ENCODE data around the gene ZNF213.
"Not testable (repeated sequence)": the region's sequence is repeated elsewhere in the genome, so short reads cannot be mapped to it uniquely, and the experiment has no call there.

The ZNF213 gene

DNA sequence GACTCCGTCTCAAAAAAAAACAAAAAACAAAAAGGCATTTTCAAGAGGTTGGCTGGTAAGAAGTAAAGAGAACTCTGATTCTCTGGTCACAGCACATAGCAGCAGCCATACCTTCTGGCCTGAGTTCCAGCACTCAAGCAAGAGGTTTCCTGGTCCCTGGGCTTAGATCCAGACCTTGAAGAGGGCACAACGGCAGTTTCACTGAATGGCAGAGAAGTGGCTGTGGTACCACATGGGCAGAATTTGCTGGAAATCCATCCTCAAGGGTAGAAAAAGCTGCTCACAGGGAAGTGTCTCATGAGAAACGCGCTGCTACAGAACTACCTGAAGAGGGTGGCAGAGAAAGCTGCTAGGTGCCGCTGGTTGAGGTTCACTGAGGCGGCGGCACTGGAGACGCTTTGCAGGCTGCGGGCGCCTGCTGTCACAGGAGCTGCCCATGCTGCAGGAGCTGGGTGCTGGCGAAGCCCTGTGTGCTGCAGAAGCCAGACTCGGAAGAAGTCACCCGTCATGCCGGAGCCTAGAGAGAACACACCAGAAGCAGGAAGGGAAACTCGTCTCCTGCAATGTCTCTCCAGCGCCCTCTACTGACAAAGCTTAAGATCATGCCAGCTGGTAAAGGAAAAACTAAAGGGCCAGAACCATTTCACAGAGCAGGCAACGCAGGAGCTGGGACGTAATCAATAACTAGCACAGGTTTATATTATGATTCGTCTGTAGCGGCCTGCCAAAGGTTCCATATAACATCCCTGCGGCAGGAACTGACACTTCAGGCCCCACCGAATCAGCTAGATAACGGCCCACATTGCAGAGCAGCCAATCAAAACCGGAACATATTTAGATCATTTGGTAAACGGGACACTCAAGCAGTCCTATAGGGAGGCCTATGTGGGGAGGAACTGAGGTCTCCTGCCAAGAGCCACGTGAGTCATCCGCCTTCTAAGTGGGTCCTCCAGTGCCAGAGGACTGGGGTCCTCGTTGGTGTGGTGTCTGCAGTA is 5.4 kb upstream of the ZNF213 start:
- peak in 2 of 3 donors; percentile 64 to 84 for DNase-seq (ENCODE audit: low read depth in 3 of 3)

DNA sequence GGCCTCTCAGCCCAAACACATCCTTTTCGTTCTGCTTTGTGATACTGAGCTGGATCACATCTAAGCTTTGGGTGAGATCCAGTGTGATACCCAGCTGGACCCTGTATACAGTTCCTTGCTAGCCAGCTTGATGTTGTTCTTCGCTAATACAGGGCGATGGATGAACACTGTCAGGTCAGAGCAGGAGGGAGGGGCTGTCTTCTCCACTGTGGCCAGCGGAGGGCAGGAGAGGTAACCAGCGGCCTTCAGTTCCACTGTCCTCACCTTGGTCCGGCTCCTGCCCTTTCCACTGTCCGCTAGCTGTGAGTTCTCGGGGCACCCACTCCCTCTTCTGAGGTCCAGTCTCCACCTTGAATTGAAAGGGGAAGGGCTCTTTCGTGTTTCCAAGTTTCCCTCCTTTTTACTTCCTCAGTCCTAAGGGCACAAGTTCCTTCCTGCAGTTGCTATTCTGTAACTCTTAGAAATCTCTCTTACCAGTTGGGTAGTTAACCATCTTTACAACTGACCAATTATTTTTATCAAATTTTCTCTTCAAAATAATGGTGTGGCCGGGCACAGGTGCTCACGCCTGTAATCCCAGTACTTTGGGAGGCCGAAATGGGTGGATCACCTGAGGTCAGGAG is 3.0 kb upstream of the ZNF213 start:
- peak in 1 of 3 donors; percentile 28 for DNase-seq (ENCODE audit: low read depth in 3 of 3)

DNA sequence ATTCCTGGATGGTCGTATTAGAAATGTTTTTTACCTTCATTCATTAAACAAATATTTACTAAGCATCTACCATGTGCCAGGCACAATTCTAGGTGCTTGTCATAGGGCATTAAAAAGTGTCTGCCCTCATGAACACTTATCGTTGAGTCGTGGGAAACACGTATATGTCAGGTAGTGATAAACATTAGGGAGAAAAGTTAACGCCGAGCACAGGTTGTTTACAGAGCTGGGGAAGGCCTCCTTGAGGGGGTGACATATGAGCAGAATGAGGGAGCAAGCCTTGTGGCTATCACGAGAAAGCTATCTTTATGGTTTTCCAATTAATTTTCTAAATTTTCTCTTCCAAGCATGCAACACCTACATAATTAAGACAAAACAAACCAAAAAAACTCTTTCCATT is 985 bp upstream of the ZNF213 start:
- DNase-seq (ENCODE audit: low read depth in 3 of 3) = no peak

DNA sequence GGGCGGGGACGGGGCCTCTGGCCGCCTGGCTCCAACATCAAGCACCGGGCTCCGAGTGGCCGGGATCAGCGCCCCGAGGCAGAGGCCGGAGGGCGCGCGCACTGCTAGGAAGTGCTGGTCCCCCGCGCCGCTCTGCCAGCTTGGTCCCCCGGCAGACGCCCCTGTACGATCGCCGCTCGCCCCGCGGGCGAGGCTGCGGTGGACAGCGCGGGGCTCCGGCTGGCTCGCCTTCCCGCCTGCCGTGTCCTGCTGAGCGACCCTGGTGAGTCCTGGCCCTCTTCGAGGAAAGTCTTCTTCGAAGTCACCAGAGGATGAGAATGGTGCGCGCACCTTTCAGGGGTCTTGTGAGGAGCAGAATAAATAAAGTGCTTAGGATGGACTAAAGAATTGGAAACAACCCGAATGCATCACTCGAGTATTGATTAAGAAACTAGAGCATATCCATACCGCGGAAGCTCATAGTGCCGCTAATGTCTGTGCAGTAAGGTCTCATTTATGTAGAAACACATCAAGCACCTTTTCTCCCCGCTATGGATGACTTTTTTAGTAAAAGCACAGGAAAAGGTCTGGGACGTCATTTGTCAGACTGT is 392 bp downstream of the ZNF213 start:
- no peak for DNase-seq (ENCODE audit: low read depth in 3 of 3)

DNA sequence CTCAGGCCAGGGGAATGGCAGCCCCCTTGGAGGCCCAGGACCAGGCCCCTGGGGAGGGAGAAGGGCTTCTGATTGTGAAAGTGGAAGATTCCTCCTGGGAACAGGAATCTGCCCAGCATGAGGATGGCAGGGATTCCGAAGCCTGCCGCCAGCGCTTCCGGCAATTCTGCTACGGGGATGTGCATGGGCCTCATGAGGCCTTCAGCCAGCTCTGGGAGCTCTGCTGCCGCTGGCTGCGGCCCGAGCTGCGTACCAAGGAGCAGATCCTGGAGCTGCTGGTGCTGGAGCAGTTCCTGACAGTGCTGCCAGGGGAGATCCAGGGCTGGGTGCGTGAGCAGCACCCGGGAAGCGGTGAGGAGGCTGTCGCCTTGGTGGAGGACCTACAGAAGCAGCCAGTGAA is 2.4 kb downstream of the ZNF213 start:
- no peak for DNase-seq (ENCODE audit: low read depth in 3 of 3)

DNA sequence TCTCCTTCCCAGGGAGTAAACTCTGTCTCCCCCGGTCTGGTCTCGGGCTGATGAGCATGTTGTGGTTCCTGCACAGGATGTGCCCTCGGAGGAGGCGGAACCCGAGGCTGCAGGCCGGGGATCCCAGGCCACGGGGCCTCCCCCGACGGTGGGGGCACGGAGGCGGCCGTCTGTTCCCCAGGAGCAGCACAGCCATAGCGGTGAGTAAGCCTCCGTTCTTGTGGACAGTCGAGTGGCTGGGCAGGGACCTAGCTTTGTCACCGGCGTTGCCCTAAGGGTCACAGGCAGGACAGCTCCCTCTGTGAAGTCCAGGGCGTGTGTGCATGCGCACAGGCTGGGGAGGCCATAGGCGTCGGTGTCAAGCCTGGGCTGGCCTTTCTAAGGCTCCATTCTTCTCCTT is 3.5 kb downstream of the ZNF213 start:
- no peak for DNase-seq (ENCODE audit: low read depth in 3 of 3)

DNA sequence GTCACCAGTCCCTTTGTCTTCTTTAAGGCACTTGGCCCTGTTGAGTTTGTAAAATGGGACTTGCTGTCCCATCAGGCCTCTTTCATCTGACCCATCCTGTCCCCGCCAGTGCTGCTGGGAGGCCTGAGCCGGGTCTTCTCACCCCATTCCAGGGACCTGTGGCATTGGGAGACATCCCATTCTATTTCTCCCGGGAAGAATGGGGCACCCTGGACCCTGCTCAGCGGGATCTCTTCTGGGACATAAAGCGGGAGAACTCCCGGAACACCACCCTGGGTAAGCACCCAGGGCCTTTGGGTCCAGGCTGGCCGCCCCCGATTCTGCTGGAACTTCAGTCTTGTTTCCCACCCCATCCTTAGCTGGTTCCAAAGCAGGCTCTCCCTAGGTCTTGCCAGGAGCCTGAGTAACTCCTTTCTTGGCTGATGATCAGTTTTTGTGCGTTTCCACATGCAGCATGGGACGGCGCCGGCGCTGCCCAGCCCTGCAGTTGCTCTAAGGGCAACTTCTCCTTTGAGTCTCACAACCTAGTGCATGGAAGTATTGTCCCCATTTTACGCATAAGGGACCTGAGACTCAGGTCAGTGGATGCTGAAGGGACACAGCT is 4.1 kb downstream of the ZNF213 start:
- no peak for DNase-seq (ENCODE audit: low read depth in 3 of 3)

DNA sequence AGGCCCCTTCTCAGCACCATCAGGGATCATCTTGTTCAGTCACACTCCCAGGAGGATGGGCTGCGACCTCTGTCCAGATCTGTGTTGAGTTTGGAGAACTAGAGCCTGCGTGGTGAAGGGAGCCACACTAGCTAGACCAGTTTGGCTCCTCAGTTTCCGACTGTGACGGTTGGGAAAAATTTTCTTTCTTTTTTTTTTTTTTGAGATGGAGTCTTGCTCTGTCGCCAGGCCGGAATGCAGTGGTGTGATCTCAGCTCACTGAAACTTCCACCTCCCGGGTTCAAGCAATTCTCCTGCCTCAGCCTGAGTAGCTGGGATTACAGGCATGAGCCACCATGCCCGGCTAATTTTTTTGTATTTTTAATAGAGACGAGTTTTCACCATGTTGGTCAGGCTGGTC is 4.7 kb downstream of the ZNF213 start:
- DNase-seq (ENCODE audit: low read depth in 3 of 3) = not testable (repeated sequence)

DNA sequence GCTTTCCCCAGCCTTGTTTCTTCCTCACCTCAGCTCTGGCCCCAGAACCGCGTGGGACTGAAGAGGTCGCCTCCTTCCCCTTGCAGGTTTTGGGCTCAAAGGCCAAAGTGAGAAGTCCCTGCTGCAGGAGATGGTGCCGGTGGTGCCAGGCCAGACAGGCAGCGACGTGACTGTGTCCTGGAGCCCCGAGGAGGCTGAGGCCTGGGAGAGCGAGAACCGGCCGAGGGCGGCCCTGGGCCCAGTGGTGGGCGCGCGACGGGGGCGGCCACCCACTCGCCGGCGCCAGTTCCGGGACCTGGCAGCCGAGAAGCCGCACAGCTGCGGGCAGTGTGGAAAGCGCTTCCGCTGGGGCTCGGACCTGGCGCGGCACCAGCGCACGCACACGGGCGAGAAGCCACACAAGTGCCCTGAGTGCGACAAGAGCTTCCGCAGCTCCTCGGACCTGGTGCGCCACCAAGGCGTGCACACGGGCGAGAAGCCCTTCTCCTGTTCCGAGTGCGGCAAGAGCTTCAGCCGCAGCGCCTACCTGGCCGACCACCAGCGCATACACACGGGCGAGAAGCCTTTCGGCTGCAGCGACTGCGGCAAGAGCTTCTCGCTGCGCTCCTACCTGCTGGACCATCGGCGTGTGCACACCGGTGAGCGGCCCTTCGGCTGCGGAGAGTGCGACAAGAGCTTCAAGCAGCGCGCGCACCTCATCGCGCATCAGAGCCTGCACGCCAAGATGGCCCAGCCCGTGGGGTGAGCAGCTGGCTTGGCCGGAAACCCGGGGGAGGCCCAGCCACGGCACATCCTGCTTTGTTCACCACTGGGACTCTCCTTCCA is 6.0 kb downstream of the ZNF213 start:
- DNase-seq (ENCODE audit: low read depth in 3 of 3) = no peak

DNA sequence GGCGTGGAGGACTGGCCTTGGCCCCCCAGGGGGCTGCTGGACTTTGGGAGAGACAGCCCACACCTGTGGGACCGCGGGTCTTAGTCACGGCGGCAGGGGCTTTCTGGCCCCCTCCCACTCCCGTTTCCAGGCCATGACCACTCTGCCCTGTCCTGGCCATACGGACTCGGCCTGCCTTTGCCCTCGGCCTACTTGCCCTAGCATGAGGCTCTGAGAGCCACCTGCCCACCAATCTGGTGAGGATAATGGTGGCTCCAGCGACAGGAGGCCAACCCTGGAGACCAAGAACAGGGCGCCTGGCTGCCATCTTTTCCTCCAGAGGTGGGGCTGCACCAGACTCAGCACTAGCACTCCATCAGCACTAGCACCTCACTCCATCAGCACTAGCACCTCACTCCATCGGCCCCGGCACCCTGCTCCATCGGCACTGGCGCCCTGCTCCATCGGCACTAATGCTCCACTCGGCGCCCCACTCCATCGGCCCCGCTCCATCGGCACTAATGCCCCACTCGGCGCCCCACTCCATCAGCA is 7.0 kb downstream of the ZNF213 start:
- no peak for DNase-seq (ENCODE audit: low read depth in 3 of 3)

DNA sequence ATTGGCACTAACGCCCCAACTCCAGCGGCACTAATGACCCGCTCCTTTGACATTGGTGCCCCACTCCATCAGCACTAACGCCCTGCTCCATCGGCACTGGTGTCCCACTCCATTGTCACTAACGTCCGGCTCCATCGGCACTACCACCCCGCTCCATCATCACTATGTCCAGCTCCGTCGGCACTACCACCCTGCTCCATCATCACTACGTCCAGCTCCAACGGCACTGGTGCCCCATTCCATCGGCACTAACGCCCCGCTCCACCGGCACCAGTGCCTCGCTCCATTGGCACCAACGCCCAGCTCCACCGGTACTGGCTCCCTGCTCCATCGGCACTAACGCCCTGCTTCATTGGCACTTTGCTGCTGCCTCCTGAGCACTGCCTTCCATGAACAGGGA is 7.5 kb downstream of the ZNF213 start:
- DNase-seq (ENCODE audit: low read depth in 3 of 3) = no peak

DNA sequence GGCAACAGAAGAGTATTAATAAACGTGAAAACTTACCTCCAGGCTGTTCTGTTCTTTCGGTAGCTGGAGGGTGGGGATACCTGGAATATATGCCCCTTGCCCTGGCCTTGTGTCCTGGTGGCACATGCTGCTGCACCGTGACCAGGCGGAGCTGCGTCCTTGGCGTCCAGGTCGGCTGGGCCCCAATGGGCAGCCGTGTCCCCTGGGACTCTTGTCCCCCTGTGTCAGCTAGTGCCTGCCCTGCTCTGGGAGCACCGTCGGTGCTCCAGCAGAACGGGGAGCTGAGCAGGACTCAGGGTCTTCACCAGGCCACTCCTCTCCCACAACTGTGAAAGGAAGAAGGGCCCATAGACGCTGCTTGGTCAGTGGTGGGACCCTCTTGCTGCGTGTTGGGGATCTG is 7.9 kb downstream of the ZNF213 start:
- DNase-seq (ENCODE audit: low read depth in 3 of 3) = no peak

DNA sequence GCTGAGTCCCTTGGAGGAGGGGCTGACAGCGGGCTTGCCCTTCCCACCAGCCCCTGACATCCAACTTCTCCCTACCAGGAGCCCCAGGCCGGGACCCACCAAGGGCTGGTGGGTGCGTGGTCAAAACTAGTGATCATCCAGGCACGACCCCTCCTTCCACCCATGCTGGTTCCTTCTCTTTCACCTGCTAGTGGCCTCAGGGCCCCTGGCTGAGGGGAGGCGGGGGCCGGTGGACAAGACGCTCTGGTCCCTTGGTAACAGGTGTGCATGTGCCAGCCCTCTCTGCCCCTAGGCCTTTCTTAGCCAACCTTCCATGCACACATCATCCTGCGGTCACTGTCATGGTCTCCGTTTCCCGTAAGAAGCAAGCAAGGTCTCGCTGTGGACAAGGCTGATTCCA is 8.4 kb downstream of the ZNF213 start:
- no peak for DNase-seq (ENCODE audit: low read depth in 3 of 3)

DNA sequence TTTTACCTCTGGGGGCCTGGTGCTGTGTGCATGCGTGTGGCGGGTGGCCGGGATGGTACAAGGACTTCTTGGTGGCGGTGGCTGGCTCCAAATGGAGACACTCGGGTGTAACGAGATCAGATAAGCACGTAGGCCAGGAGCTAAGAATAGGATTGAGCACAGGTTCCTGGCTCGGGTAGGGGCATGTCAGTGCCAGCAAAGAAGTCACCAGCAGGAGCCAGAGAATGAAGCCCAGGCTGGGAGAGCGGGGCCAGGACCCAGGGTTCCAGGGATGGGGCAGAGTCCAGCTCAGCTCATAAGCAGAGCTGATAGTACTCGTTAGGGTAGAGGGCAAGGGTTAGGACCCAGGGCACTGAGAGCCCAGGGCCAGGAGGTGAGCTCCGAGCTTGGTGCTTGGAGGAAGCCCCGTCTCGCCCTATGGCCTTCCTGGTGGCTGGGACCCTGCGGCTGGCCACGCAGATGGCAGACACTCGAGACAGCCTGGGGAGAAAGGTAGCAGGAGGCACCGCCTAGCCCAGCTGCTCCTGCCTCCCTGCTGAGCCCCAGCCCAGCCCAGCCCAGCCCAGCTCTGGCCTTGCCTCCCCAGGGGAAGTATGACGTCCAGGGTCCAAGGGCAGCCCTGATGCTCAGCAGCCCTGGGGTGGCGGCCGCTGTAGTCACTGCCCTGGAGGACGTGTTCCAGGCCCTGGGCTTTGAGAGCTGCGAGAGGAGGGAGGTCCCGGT is 8.9 kb downstream of the ZNF213 start:
- no peak for DNase-seq (ENCODE audit: low read depth in 3 of 3)

DNA sequence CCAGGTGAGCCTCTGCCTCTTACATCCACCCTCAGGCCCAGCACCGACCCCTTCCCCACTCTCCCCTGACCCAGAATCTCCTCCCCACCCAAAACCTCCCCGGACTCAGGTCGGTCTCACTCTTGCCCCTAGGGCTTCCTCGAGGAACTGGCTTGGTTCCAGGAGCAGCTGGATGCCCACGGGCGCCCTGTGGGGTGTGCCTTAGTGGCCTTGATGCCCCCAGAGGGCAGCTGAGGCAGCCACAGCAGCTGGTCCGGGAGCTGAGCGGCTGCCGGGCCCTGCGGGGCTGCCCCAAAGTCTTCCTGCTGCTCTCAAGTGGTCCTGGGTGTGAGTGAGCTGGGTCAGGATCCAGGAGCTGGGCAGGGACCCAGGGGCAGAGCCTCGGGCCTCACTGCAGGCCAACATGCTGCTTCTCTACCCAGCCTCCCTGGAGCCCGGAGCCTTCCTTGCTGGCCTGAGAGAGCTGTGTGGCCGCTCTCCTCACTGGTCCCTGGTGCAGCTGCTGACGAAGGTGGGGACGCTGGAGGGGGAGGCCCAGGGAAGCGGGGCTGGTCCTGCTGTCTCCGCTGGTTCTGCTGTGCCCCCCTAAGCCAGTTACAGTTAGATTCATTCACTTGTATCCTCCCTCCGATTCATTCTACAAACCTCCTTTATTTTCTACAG is 9.6 kb downstream of the ZNF213 start:
- no peak for DNase-seq (ENCODE audit: low read depth in 3 of 3)

DNA sequence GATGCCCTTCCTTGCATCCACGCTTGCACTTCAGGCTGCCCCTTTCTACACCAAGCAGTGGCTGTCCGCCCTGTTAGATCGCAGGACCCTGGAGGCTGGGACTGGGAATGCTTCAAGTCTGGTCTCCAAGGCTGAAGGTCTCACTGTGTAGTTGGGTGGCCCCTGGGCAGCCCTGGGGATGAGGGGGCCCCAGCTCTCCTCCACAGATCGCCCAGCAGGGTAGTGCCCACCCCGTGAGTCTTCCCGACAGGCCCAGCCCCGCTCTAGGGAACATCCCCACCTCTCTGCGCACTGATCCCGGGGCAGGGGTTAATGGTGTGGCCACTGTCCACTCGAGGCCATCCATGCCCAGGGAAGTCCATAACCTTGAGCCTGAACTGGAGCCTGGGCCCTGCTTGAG is 10.3 kb downstream of the ZNF213 start:
- DNase-seq (ENCODE audit: low read depth in 3 of 3) = no peak

DNA sequence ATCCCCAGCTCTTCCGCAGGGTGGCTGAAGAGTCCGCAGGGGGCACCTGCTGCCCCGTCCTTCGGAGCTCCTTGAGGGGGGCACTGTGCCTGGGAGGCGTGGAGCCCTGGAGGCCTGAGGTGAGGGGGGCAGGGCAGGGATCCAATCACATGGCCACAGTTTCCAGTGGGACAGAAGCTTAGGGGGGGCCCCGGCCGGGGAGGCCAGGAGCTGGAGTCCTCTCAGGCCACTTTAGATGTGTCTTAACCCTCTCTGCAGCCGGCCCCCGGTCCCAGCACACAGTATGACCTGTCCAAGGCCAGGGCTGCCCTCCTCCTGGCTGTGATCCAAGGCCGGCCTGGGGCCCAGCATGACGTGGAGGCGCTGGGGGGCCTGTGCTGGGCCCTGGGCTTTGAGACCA is 10.8 kb downstream of the ZNF213 start:
- no peak for DNase-seq (ENCODE audit: low read depth in 3 of 3)

DNA sequence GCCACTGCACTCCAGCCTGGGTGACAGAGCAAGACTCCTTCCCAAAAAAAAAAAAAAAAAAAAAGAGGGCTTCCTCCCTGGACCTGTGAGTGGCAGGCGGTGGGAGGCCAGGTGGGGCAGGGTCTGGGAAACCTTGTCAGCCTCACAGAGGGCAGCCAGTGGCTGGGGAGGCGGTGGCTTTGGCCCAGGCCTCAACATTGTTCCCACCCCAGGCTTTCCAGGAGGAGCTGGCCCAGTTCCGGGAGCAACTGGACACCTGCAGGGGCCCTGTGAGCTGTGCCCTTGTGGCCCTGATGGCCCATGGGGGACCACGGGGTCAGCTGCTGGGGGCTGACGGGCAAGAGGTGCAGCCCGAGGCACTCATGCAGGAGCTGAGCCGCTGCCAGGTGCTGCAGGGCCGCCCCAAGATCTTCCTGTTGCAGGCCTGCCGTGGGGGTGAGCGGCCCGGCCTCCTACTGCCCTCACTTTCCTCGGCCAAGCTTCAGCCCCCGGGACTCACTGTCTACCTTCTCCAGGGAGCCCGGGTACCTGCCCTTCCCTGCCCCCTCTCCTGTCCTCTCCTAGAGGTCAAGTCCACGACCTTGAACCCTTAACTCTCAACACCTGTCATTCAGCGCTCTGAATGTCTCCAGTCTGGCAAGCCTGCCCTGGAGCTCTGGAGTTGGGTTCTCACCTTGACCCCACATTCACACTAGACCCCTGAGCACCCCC is 12.4 kb downstream of the ZNF213 start:
- DNase-seq (ENCODE audit: low read depth in 3 of 3) = no peak

DNA sequence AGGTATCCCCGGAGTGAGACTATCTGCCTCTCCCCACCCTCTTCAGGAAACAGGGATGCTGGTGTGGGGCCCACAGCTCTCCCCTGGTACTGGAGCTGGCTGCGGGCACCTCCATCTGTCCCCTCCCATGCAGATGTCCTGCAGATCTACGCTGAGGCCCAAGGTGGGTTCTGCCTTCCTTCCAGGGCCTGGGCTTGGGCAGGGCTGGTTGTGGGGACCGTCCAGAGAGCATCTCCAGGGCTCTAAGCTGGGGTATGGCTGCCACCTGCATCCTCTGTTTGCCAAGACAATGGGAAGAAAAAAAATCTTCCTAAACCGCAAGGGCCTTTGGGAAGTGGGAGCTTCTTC is 12.9 kb downstream of the ZNF213 start:
- DNase-seq (ENCODE audit: low read depth in 3 of 3) = no peak
